HEK293 (cell line): ENCODE measurements around the gene PANX2.

Experiments
- CTCF ChIP-seq: fragments of 450-650 bp; formaldehyde crosslinking; IDR thresholded peaks from 2 replicates; pipeline ENCODE4 v1.5.1; 2016; ENCODE audit warnings: missing biosample characterization, missing genetic modification characterization
- MZF1 ChIP-seq: fragments of 450-650 bp; formaldehyde crosslinking; IDR thresholded peaks from 2 replicates; pipeline ENCODE4 v1.5.1; 2017; ENCODE audit warnings: missing biosample characterization, missing genetic modification characterization, borderline replicate concordance
- TCF7L2 ChIP-seq: IDR thresholded peaks from 2 replicates; pipeline ENCODE4 v1.6.1; 2011; ENCODE audit warnings: low read depth, mild to moderate bottlenecking, inconsistent platforms, low read length, moderate library complexity, borderline replicate concordance
- ZBTB1 ChIP-seq: fragments of 450-650 bp; formaldehyde crosslinking; IDR thresholded peaks from 2 replicates; pipeline ENCODE4 v1.5.1; 2016; ENCODE audit warnings: missing biosample characterization, missing genetic modification characterization
- ZBTB49 ChIP-seq: fragments of 450-650 bp; formaldehyde crosslinking; IDR thresholded peaks from 2 replicates; pipeline ENCODE4 v1.5.1; 2016; ENCODE audit warnings: missing biosample characterization, missing genetic modification characterization, low read depth
- ZNF155 ChIP-seq: fragments of 450-650 bp; formaldehyde crosslinking; IDR thresholded peaks from 2 replicates; pipeline ENCODE4 v1.5.1; 2016; ENCODE audit warnings: missing biosample characterization, missing genetic modification characterization
- ZNF24 ChIP-seq: fragments of 450-650 bp; formaldehyde crosslinking; IDR thresholded peaks from 2 replicates; pipeline ENCODE4 v1.5.1; 2016; ENCODE audit warnings: missing biosample characterization, missing genetic modification characterization
- ZNF274 ChIP-seq, 2 experiments: fragments of 200-500 bp in 1 of 2; fragments of 450-650 bp in 1 of 2; sonication (Bioruptor generic) in 1 of 2; formaldehyde crosslinking in 1 of 2; IDR thresholded peaks; 2 replicates each; pipeline versions ENCODE4 v1.5.1 to v1.6.1; 2014 to 2016; ENCODE audit warnings: borderline replicate concordance in 1 of 2, inconsistent platforms in 1 of 2, low read length in 1 of 2, missing biosample characterization in 1 of 2, missing genetic modification characterization in 1 of 2
- ZNF335 ChIP-seq: fragments of 450-650 bp; formaldehyde crosslinking; conservative IDR thresholded peaks from 2 replicates; pipeline ENCODE4 v1.5.1; 2016; ENCODE audit warnings: missing biosample characterization, missing genetic modification characterization

- TF ChIP-seq ZNF24 (tag by site-specific recombination) (no peak), ZNF274 (IDR thresholded peaks at IDR 0.05; ENCODE audit: low read length) (no peak), ZNF274 (tag by site-specific recombination; IDR thresholded peaks at IDR 0.05; ENCODE audit: borderline replicate concordance) (no peak), TCF7L2 (no peak), ZBTB49 (tag by site-specific recombination) (no peak), ZNF335 (tag by site-specific recombination) (no peak), CTCF (tag by site-specific recombination) (no peak), MZF1 (tag by site-specific recombination) (no peak), ZNF155 (tag by site-specific recombination) (no peak), ZBTB1 (tag by site-specific recombination) (no peak)
Measured at GRCh38 chr22:50199251-50199721, 28.8 kb downstream of the PANX2 start.
